Measurements from ENCODE around the gene HDGF.

DNA sequence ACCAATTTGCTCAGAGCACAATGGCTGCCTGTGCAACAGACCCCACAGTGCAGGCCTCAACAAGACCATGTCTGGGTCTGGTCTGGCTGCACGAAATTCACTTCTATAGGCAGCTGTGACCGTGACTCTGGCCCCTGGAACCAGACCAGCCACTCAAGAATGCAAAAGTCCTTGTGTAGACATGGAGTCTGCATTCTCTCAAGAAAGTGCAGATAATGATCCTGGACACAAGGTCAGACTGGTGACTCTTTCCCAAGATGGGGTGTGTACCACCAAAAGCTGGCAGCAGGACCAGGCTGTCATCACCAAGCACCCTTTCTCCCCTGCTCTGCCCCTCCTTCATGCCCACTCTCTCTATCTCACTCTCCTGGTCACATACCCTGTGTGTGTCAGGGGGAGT, 30.3 kb downstream of the HDGF start:
- TF ChIP-seq CBX5 (IDR thresholded peaks at IDR 0.05; ENCODE audit: low read depth, low read length) (no peak), CTCF (IDR thresholded peaks at IDR 0.05; ENCODE audit: control extremely low read depth in 1 of 3, insufficient read depth in 1 of 3, low read depth in 1 of 3, low read length in 3 of 3) (no peak)

Data from H1 (cell line).